AG09309 (cell line): ENCODE data around the gene NOD1.
A peak's percentile ranks its signal among the peaks of the same experiment; 100 is the strongest.
"Not testable (repeated sequence)": the region's sequence is repeated elsewhere in the genome, so short reads cannot be mapped to it uniquely, and the experiment has no call there.

Experiments used
- DNase-seq: peaks from one replicate; pipeline ENCODE4 v3.0.0-alpha.2; 2010; ENCODE audit warnings: low read depth
- H3K4me3 ChIP-seq: 2 replicates; pipeline ENCODE4 v1.5.1; 2011; ENCODE audit warnings: mild to moderate bottlenecking, low read depth, low read length, moderate library complexity; ENCODE audit not compliant: control insufficient read depth
- CTCF ChIP-seq: IDR thresholded peaks from 2 replicates; pipeline ENCODE4 v1.5.1; 2011; ENCODE audit warnings: mild to moderate bottlenecking, low read depth, low read length, inconsistent platforms; ENCODE audit not compliant: insufficient read depth, control insufficient read depth; ENCODE audit errors: missing control alignments

NOD1 gene

DNA sequence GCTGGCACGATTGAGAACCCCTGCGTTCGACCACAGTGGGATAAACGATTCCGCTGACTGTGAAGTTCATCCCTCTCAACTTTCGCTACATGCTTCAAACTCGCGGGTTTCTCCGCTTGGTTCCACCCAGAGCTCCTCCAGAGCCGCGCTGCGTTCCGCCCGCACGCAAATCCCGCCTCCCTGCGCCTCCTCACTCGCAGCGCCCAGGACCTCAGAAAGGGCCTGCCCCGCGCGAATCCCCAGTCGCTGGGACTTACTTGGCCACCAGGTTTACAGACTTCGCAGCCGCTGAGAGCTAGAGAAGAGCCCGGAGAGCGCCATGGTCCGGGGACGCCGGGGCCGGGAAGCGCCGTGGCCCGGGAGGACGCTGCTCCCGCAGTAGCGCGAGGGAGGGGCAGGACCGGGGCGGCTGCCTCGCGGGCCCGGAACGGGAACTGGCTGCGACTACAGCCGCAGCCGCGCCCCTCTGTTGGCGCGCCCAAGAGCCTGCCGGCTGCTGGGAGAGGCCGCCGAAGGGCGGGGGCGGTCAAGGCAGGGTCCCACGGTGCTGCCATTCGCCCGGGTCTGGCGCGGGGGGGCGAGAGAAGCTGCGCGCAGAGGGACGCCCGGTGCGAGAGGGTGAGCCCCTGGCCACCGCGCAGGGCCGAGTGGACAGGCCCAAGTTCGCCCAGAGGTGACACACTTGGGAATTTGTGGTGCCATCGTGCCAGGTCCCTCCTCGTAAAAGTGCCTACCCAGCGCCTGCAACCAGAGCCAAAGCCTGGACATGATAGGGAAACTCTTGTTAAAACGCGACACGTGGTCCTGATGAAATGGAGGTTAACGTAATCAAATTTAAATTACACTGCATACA, at the start of gene NOD1:
TSS of gene NOD1 (minus strand) at position 436 of the 853 bp plus-strand sequence. CDS start 21,863 bp downstream, outside the sequence.
- peak within 1 kb of the TSS; percentile 69 for H3K4me3 ChIP-seq
- no peak for TF ChIP-seq CTCF
- no peak for DNase-seq

DNA sequence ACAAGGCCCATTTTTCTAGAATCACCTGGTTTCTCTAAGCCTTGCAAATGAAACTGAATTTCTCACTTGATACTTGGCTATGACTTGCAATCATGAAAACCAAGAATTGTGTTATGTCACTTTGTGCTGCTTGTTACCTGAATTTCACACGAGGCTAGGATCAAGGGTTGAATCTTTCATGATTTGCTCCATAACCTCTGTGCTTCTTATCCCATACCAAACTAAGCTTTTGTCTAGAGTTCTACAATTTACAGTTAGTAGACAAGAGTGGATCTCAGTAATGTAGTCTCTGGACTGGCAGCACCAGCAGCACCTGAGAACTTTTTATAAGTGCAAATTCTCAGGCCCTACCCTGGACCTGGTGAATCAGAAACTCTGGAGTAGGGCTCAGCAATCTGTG, 48.7 kb upstream of the NOD1 start:
- not testable (repeated sequence) for DNase-seq, H3K4me3 ChIP-seq

GRCh38 chr7:30526163-30526562, 47.6 kb upstream of the NOD1 start:
- DNase-seq = no peak
- TF ChIP-seq CTCF = no peak
- H3K4me3 ChIP-seq = no peak overlapping the region

- TF ChIP-seq CTCF = no peak
- no peak for DNase-seq
- no peak overlapping the region for H3K4me3 ChIP-seq
Measured at GRCh38 chr7:30525429-30525828, 46.8 kb upstream of the NOD1 start.

DNA sequence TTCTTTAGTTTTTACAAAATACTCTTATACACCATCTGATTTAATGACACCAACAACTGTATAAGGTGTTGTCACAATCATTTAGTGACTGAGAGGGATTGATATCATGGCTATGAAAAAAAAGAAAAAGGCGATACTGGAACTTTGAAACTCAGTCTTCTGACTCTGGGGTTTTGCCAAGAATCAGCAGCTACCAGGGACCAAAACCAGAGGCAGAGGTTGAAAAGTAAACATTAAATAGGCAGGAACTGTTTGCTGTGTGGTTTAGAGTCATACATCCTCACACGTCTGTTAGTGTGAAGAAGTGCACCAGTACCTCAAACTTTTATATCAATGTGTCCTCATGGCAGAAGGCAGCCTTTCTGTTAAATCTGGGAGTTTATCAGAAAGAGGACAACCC, 46.0 kb upstream of the NOD1 start:
- DNase-seq = no peak
- no peak overlapping the region for H3K4me3 ChIP-seq
- TF ChIP-seq CTCF = no peak

- DNase-seq = no peak
- no peak for TF ChIP-seq CTCF
- H3K4me3 ChIP-seq = no peak overlapping the region
Measured at GRCh38 chr7:30523466-30523865, 44.9 kb upstream of the NOD1 start.

GRCh38 chr7:30522159-30522558, 43.6 kb upstream of the NOD1 start:
- no peak for DNase-seq
- TF ChIP-seq CTCF = no peak
- H3K4me3 ChIP-seq = no peak overlapping the region
